Stimulated activated CD8-positive, alpha-beta memory T cell treated with anti-CD3 and anti-CD28 coated beads, Interleukin-2, amount 100 ng/mL, for 1 hour (primary cell): ENCODE data around the gene ANAPC4.

Source experiments
- DNase-seq, 2 donors: peaks; one replicate each; pipeline ENCODE4 v3.0.0-alpha.2; 2020; ENCODE audit warnings: low read depth in 2 of 2

ANAPC4 gene

GRCh38 chr4:25437926-25438325 is 60.9 kb downstream of the ANAPC4 start:
- no peak for DNase-seq

- no peak for DNase-seq
Measured at GRCh38 chr4:25439918-25440477, 62.9 kb downstream of the ANAPC4 start.

- no peak for DNase-seq
Measured at GRCh38 chr4:25440478-25441030, 63.5 kb downstream of the ANAPC4 start.

GRCh38 chr4:25441519-25442117 is 64.6 kb downstream of the ANAPC4 start:
- no peak for DNase-seq

- DNase-seq = no peak
Measured at GRCh38 chr4:25442863-25443307, 65.8 kb downstream of the ANAPC4 start.

GRCh38 chr4:25443851-25444250 is 66.8 kb downstream of the ANAPC4 start:
- DNase-seq = no peak

GRCh38 chr4:25446611-25447010 is 69.5 kb downstream of the ANAPC4 start:
- no peak for DNase-seq

GRCh38 chr4:25448379-25449109 is 71.5 kb downstream of the ANAPC4 start:
- DNase-seq = no peak

- no peak for DNase-seq
Measured at GRCh38 chr4:25449270-25449669, 72.2 kb downstream of the ANAPC4 start.

GRCh38 chr4:25449688-25450087 is 72.6 kb downstream of the ANAPC4 start:
- no peak for DNase-seq

GRCh38 chr4:25450491-25450901 is 73.4 kb downstream of the ANAPC4 start:
- no peak for DNase-seq

- no peak for DNase-seq
Measured at GRCh38 chr4:25451676-25452075, 74.6 kb downstream of the ANAPC4 start.

- DNase-seq = no peak
Measured at GRCh38 chr4:25452081-25452480, 75.0 kb downstream of the ANAPC4 start.

- no peak for DNase-seq
Measured at GRCh38 chr4:25454476-25454875, 77.4 kb downstream of the ANAPC4 start.

- no peak for DNase-seq
Measured at GRCh38 chr4:25457053-25457715, 80.1 kb downstream of the ANAPC4 start.

GRCh38 chr4:25466966-25467697 is 90.1 kb downstream of the ANAPC4 start:
- no peak for DNase-seq

GRCh38 chr4:25467843-25468242 is 90.8 kb downstream of the ANAPC4 start:
- no peak for DNase-seq
